K562 (cell line): ENCODE results near the gene KLRF2. TPM values are rescaled to one million over a fixed set of nuclear protein-coding genes. Genes with fewer than 3 reads are reported as not detected.
A peak's percentile ranks its signal among the peaks of the same experiment; 100 is the strongest.

ENCODE experiments used
- ADNP ChIP-seq: fragments of 200-800 bp; sonication (Bioruptor generic); IDR thresholded peaks from 2 replicates; pipeline ENCODE4 v1.6.1; 2016; ENCODE audit warnings: missing genetic modification characterization, missing compliant biosample characterization
- BMI1 ChIP-seq: fragments of 150-350 bp; IDR thresholded peaks from 2 replicates; pipeline ENCODE4 v1.6.1; 2014; ENCODE audit warnings: low read length
- DIDO1 ChIP-seq: fragments of 450-650 bp; IDR thresholded peaks from 2 replicates; pipeline ENCODE4 v1.6.1; 2016; ENCODE audit warnings: low read depth, missing biosample characterization, missing genetic modification characterization
- FOSL1 ChIP-seq: fragments of 200-800 bp; sonication (Bioruptor generic); conservative IDR thresholded peaks from 2 replicates; pipeline ENCODE4 v1.6.1; 2016; ENCODE audit warnings: missing genetic modification characterization, missing compliant biosample characterization
- KDM1A ChIP-seq, 2 experiments: fragments of 450-650 bp; IDR thresholded peaks; 2 replicates each; pipeline ENCODE4 v1.6.1; 2016; ENCODE audit warnings: mild to moderate bottlenecking in 2 of 2
- polyA plus RNA-seq, 8 experiments: library from polyadenylated mRNA; depleted of rRNA in 4 of 8; stranded (reverse) in 5 of 8; unstranded in 3 of 8; fragments of >200 nt; fragmentation: Nextera tagmentation in 2 of 8; fragmentation: Illumina TruSeq in 1 of 8; extraction: Ambion mirVana in 2 of 8; extraction: Trizol in 1 of 8; gene quantifications; 2 replicates each; pipeline versions ENCODE4 v1.2.1 to v1.2.3, GENCODE V29; 2011 to 2014; ENCODE audit warnings: inconsistent platforms in 1 of 8, missing spikeins in 1 of 8
- total RNA-seq, 7 experiments: library from RNA; depleted of rRNA in 6 of 7; stranded (reverse); fragments of >200 nt in 6 of 7; fragmentation: Illumina TruSeq in 2 of 7; extraction: Trizol in 2 of 7; gene quantifications; 2 replicates each; pipeline versions ENCODE4 v1.2.1 to v1.2.3, GENCODE V29; 2011 to 2021; ENCODE audit warnings: low replicate concordance in 1 of 7
- TF ChIP-seq, protein P1 (sequence below): fragments of 450-650 bp; formaldehyde crosslinking; IDR thresholded peaks from 2 replicates; pipeline ENCODE4 v1.4.0; 2020; ENCODE audit warnings: mild to moderate bottlenecking, mixed read lengths
- TF ChIP-seq, protein P2 (sequence below): sonication (generic); IDR thresholded peaks from 2 replicates; pipeline ENCODE4 v1.6.1; 2016

Gene KLRF2
- total and polyA plus RNA-seq, 9 of the 15 experiments (the other 6 are each of a cell fraction or from before 2014, with no cell fraction given), result not detected

DNA sequence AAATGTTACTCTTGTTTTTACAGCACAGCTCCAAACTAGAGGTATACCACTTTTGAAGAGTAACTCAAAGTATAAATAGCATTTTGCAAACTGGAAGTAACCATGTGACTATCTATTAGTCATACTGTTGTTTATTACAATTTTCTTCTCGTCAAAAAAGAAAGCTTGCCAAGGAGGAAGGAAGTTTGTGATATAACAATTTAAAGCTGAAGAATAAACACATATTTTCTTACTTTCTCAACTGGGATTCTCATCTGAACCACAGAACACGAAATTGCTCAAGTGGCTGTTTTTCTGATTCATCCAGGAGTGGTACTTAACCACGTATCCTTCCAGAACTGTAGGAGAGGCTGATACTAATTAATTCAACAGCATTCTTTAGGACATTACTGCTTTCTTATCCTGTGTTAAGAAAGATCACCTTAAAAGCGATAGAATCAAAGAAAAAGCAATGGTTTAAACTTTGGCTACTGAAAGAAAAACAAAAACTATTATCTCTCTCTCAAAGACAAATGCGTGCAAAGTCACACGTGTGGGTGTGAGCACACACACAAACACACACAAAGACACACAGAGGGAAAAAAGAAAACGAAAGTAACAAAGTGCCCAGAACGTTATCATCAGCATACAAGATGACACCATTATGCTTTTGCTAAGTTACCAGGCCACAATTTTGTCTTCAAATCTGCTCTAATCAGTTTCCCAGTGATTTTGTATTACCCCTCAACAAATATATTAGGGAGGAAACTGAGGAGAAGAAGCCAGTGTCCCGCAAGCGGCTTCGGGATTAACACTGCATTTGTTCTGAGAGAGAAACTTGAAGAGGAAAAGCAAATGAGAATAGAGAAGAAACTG lies 11.8 kb upstream of the KLRF2 start, which contains the start of gene CLEC2B (continued):
- TF ChIP-seq, protein P1, sequence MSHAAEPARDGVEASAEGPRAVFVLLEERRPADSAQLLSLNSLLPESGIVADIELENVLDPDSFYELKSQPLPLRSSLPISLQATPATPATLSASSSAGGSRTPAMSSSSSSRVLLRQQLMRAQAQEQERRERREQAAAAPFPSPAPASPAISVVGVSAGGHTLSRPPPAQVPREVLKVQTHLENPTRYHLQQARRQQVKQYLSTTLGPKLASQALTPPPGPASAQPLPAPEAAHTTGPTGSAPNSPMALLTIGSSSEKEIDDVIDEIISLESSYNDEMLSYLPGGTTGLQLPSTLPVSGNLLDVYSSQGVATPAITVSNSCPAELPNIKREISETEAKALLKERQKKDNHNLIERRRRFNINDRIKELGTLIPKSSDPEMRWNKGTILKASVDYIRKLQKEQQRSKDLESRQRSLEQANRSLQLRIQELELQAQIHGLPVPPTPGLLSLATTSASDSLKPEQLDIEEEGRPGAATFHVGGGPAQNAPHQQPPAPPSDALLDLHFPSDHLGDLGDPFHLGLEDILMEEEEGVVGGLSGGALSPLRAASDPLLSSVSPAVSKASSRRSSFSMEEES (CRISPR knock-in tag), result peak; percentile 31; the same call in 1 of the 2 replicates
- TF ChIP-seq KDM1A (IDR thresholded peaks at IDR 0.05) (peak; percentile 64 to 65), FOSL1 (tag) (peak; percentile 75), BMI1 (peak; percentile 20; the same call in 1 of the 2 replicates), DIDO1 (tag) (peak; percentile 13; the same call in 1 of the 2 replicates), ADNP (tag) (0 out of 2 replicates have a peak, but pooled peaks have one; percentile 42)
- TF ChIP-seq, protein P2, sequence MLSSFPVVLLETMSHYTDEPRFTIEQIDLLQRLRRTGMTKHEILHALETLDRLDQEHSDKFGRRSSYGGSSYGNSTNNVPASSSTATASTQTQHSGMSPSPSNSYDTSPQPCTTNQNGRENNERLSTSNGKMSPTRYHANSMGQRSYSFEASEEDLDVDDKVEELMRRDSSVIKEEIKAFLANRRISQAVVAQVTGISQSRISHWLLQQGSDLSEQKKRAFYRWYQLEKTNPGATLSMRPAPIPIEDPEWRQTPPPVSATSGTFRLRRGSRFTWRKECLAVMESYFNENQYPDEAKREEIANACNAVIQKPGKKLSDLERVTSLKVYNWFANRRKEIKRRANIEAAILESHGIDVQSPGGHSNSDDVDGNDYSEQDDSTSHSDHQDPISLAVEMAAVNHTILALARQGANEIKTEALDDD, result 0 out of 2 replicates have a peak, but pooled peaks have one; percentile 17
